Tibial nerve (tissue), 4 donors: ENCODE results near the gene FAM221B. TPM values are rescaled to one million over a fixed set of nuclear protein-coding genes. Genes with fewer than 3 reads are reported as not detected.

ENCODE experiments used
- DNase-seq, 2 donors: peaks; one replicate each; pipeline ENCODE4 v3.0.0-alpha.2; 2019; ENCODE audit warnings: low spot score in 2 of 2
- H3K27ac ChIP-seq, 4 donors: fragments of 200-600 bp; sonication (generic) in 3 of 4; one replicate each; pipeline ENCODE4 v1.5.1; 2017 to 2019; ENCODE audit warnings: mild to moderate bottlenecking in 1 of 4
- H3K27me3 ChIP-seq, 2 donors: fragments of 200-600 bp; sonication (generic) in 1 of 2; one replicate each; pipeline versions ENCODE4 v1.5.1 to v1.6.0; 2017 to 2019
- H3K36me3 ChIP-seq, 3 donors: fragments of 200-600 bp; sonication (generic); one replicate each; pipeline ENCODE4 v1.5.1; 2018 to 2019
- H3K4me1 ChIP-seq, 4 donors: fragments of 200-600 bp; sonication (generic) in 3 of 4; one replicate each; pipeline ENCODE4 v1.5.1; 2017 to 2019
- H3K4me3 ChIP-seq, 4 donors: fragments of 200-600 bp; sonication (generic) in 3 of 4; one replicate each; pipeline ENCODE4 v1.5.1; 2017 to 2019; ENCODE audit warnings: mild to moderate bottlenecking in 1 of 4, moderate library complexity in 1 of 4
- H3K9me3 ChIP-seq, 4 donors: fragments of 200-600 bp; sonication (generic) in 3 of 4; one replicate each; pipeline ENCODE4 v1.5.1; 2017 to 2019
- EP300 ChIP-seq, 2 donors: sonication (generic); formaldehyde crosslinking; IDR thresholded peaks; one replicate each; pipeline ENCODE4 v1.6.1; 2017; ENCODE audit warnings: antibody characterized with exemption in 2 of 2, mild to moderate bottlenecking in 1 of 2
- POLR2A ChIP-seq, 2 donors: fragments of 450-650 bp; IDR thresholded peaks; one replicate each; pipeline ENCODE4 v1.6.1; 2017; ENCODE audit warnings: antibody characterized with exemption in 2 of 2, mild to moderate bottlenecking in 2 of 2, moderate library complexity in 2 of 2
- WGBS, 2 donors: methylation state at CpG; one replicate each; pipeline ENCODE4 v1.1.5; 2018; 5-methylcytosine and 5-hydroxymethylcytosine counted together
- total RNA-seq, 4 donors: library from RNA; depleted of rRNA; stranded (reverse); fragments of >200 nt; gene quantifications; one replicate each; pipeline ENCODE4 v1.1.0, GENCODE V29; 2016
- TF ChIP-seq, protein P1 (sequence below), 5 experiments: fragments of 200-600 bp in 3 of 5; fragments of 450-650 bp in 2 of 5; sonication (generic) in 3 of 5; IDR thresholded peaks; one replicate each; pipeline ENCODE4 v1.5.1; 2016 to 2019; ENCODE audit warnings: antibody characterized with exemption in 5 of 5, mild to moderate bottlenecking in 3 of 5, moderate library complexity in 2 of 5

The FAM221B gene
- total RNA-seq, 4 donors from 2014 or later = not detected

DNA sequence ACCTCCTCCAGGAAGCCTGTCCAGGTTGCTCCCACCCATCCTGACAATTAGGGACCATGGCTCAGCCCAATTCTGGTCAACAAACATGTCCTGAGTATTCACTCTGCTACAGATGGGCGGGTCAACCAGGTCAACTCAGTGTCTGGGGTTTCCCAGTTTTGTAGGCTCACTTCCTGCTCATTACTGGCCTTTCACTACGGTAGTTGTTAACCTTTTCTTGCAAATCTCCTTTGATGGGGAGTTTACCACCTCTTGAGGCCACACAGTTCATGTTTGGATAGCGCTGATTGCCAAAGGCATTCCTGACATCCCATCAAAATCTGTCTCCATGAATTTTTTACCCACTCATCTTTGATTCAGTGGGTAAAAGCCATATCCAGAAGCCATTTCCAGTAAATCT, 14.3 kb upstream of the FAM221B start:
- peaks cover 0 to 39% (median 20%) of the 10 kb centered on the region in 4 donors for H3K4me1 ChIP-seq
- H3K9me3 ChIP-seq = no peaks in the 10 kb centered on the region
- no peak overlapping the region for H3K27ac ChIP-seq
- DNase-seq = no peak
- H3K36me3 ChIP-seq = peaks cover 0 to 35% (median 0%) of the 10 kb centered on the region in 3 donors
- WGBS, 2 donors = 72 to 82% methylated on average over 3 of the region's 3 CpGs
- H3K4me3 ChIP-seq = no peak overlapping the region
- TF ChIP-seq, protein P1, sequence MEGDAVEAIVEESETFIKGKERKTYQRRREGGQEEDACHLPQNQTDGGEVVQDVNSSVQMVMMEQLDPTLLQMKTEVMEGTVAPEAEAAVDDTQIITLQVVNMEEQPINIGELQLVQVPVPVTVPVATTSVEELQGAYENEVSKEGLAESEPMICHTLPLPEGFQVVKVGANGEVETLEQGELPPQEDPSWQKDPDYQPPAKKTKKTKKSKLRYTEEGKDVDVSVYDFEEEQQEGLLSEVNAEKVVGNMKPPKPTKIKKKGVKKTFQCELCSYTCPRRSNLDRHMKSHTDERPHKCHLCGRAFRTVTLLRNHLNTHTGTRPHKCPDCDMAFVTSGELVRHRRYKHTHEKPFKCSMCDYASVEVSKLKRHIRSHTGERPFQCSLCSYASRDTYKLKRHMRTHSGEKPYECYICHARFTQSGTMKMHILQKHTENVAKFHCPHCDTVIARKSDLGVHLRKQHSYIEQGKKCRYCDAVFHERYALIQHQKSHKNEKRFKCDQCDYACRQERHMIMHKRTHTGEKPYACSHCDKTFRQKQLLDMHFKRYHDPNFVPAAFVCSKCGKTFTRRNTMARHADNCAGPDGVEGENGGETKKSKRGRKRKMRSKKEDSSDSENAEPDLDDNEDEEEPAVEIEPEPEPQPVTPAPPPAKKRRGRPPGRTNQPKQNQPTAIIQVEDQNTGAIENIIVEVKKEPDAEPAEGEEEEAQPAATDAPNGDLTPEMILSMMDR (IDR thresholded peaks at IDR 0.05) = no peak
- TF ChIP-seq POLR2A (IDR thresholded peaks at IDR 0.05) (no peak), EP300 (IDR thresholded peaks at IDR 0.05) (no peak)
- H3K27me3 ChIP-seq = no peaks in the 10 kb centered on the region

DNA sequence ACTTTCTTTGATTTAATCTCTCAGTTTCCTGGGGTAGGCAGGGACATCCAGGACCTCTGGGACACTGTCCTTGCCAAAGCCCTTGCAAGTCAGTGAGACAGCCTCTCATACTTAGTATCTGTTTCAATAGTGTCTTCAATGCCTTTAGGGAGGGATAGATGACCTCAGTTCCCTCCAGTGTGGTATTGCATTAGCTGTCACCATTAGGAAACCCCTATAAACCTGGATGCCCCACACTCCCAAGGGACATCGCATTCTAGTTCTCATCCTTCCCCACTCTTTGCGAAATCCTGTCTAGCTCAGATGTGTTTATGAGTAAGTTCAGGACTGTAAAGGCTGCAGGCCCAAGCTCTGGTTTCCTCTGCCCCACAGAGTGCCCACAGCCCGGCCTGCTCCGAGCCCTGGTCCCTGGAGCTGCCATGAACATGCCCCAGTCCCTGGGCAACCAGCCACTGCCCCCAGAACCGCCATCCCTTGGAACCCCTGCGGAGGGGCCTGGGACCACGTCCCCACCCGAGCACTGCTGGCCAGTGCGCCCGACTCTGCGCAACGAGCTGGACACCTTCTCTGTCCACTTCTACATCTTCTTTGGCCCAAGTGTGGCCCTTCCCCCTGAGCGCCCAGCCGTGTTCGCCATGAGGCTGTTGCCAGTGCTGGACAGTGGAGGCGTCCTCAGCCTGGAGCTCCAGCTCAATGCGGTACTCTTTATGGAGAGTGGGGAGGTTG, 13.7 kb upstream of the FAM221B start:
- DNase-seq = no peak
- Histone ChIP-seq H3K9me3 (no peaks in the 10 kb centered on the region), H3K36me3 (peaks cover 0 to 28% (median 0%) of the 10 kb centered on the region in 3 donors), H3K4me1 (peaks cover 0 to 39% (median 20%) of the 10 kb centered on the region in 4 donors), H3K4me3 (no peak overlapping the region), H3K27me3 (no peaks in the 10 kb centered on the region), H3K27ac (no peak overlapping the region)
- TF ChIP-seq EP300 (IDR thresholded peaks at IDR 0.05) (no peak), POLR2A (IDR thresholded peaks at IDR 0.05) (no peak)
- TF ChIP-seq, protein P1 (IDR thresholded peaks at IDR 0.05) = no peak
- 92 to 97% methylated on average over 16 to 17 of the region's 17 CpGs for WGBS, 2 donors

DNA sequence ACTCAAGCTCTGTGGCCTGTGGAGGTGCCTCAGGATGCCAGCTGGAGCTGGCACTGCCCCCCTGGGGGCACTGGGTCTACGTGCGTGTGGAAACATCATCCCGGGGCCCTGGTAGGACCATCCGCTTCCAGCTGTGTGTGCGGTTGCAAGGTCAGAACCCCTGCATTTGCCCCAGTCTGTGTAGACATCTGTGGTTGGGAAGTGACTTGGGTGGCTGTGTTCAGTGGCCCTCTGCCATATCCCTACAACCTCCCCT, 13.0 kb upstream of the FAM221B start:
- Histone ChIP-seq H3K27ac (no peak overlapping the region), H3K4me1 (peaks cover 0 to 39% (median 19%) of the 10 kb centered on the region in 4 donors), H3K4me3 (no peak overlapping the region), H3K9me3 (no peaks in the 10 kb centered on the region), H3K27me3 (no peaks in the 10 kb centered on the region), H3K36me3 (peaks cover 0 to 22% (median 0%) of the 10 kb centered on the region in 3 donors)
- 66 to 79% methylated on average over 5 of the region's 5 CpGs for WGBS, 2 donors
- no peak for TF ChIP-seq POLR2A (IDR thresholded peaks at IDR 0.05)
- TF ChIP-seq EP300 (IDR thresholded peaks at IDR 0.05) = no peak
- no peak for DNase-seq

DNA sequence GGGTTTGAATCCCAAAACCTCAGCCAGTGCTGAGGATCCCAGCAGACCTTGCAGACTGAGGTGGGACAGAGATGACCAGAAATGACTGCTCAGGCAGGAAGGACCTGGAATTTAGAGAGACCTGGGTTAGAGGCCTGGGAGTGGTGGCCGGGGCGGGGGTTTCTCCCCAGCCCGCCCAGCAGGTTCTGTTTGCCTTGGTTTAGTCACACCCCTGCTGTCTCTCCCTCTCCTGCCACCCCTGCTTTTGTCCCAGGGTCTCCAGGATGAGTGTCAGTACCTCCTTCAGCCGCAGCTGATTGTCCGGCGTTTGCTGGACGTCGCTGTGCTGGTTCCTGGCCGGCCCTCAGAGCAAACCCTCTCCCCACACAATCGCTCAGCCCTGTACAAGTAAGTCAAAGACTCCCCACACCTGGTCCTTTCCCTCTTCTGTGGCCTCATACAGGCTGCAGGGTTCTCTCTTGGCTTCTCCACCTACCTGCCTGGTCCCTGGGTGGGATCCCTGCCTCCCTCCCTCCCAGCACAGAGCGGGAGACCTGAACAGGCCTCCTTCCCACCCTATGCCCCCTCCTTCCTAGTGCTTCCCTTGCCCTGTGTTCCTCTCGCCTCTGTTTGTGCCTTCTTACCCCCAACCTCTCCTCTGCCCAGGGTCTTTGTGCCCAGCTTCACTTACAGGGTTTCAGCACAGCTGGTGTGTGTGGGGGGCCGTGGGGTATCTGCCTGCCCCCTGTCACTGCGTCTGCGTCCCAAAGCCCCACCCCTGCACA, 12.5 kb upstream of the FAM221B start:
- Histone ChIP-seq H3K9me3 (no peaks in the 10 kb centered on the region), H3K27me3 (no peaks in the 10 kb centered on the region), H3K4me3 (no peak overlapping the region), H3K36me3 (peaks cover 0 to 17% (median 0%) of the 10 kb centered on the region in 3 donors), H3K4me1 (peaks cover 0 to 35% (median 15%) of the 10 kb centered on the region in 4 donors), H3K27ac (no peak overlapping the region)
- TF ChIP-seq EP300 (IDR thresholded peaks at IDR 0.05) (no peak), POLR2A (IDR thresholded peaks at IDR 0.05) (no peak)
- TF ChIP-seq, protein P1 (IDR thresholded peaks at IDR 0.05) = no peak
- DNase-seq = no peak
- WGBS, 2 donors = 89 to 90% methylated on average over 15 of the region's 15 CpGs

DNA sequence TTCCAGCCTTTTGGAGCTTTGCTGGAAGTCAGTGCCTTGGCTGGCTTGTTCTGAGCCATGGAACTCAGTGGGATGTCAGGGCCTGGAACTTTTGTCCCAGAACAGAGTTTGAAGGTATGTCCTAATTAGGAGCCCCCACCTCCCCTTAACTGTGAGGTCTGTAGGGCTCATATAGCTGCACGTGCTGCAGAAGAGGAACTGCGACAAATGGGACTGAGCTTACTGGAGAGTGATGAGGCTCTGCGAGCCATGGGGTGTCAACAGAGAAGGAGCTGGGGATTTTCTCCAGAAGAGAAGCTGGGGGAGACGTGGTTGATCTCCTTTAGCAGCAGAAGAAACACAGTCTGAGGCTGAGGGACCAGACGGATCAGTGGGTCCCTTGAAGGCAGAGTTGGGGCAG, 11.4 kb upstream of the FAM221B start:
- H3K9me3 ChIP-seq = no peaks in the 10 kb centered on the region
- 87 to 91% methylated on average over 5 of the region's 5 CpGs for WGBS, 2 donors
- peaks cover 0 to 20% (median 0%) of the 10 kb centered on the region in 3 donors for H3K36me3 ChIP-seq
- no peak for DNase-seq
- H3K27me3 ChIP-seq = no peaks in the 10 kb centered on the region
- TF ChIP-seq, protein P1 (IDR thresholded peaks at IDR 0.05) = no peak
- no peak for TF ChIP-seq POLR2A (IDR thresholded peaks at IDR 0.05)
- no peak for TF ChIP-seq EP300 (IDR thresholded peaks at IDR 0.05)
- peaks cover 0 to 28% (median 8%) of the 10 kb centered on the region in 4 donors for H3K4me1 ChIP-seq
- H3K27ac ChIP-seq = no peak overlapping the region
- H3K4me3 ChIP-seq = no peak overlapping the region
